ENCODE results near the gene PCSK5. TPM values are rescaled to one million over a fixed set of nuclear protein-coding genes. Genes with fewer than 3 reads are reported as not detected.

Gene PCSK5
- total and polyA plus RNA-seq, 10 donors: 0.28 to 8.1 (median 5.5) TPM

- H3K36me3 ChIP-seq: no peaks in the 10 kb centered on the region
- no peak for TF ChIP-seq POLR2A (IDR thresholded peaks at IDR 0.05)
- TF ChIP-seq, protein P1, sequence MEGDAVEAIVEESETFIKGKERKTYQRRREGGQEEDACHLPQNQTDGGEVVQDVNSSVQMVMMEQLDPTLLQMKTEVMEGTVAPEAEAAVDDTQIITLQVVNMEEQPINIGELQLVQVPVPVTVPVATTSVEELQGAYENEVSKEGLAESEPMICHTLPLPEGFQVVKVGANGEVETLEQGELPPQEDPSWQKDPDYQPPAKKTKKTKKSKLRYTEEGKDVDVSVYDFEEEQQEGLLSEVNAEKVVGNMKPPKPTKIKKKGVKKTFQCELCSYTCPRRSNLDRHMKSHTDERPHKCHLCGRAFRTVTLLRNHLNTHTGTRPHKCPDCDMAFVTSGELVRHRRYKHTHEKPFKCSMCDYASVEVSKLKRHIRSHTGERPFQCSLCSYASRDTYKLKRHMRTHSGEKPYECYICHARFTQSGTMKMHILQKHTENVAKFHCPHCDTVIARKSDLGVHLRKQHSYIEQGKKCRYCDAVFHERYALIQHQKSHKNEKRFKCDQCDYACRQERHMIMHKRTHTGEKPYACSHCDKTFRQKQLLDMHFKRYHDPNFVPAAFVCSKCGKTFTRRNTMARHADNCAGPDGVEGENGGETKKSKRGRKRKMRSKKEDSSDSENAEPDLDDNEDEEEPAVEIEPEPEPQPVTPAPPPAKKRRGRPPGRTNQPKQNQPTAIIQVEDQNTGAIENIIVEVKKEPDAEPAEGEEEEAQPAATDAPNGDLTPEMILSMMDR (IDR thresholded peaks at IDR 0.05 in 8 of 11, conservative IDR thresholded peaks at IDR 0.05 in 3 of 11): no peak
- TF ChIP-seq POLR2AphosphoS5 (IDR thresholded peaks at IDR 0.05): no peak
- H3K27me3 ChIP-seq (replicated peaks in 1 of 7): no peaks in the 10 kb centered on the region
- no peak overlapping the region for H3K27ac ChIP-seq
- no peak for DNase-seq
- no peaks in the 10 kb centered on the region for H3K4me1 ChIP-seq
- WGBS, 5 donors: 83 to 94% (median 89%) methylated on average over 2 of the region's 2 CpGs
- H3K9me3 ChIP-seq: no peaks in the 10 kb centered on the region
- intact Hi-C loops (cut with DNase I; ENCODE audit: low total_unique reads): no loop called here
- H3K4me3 ChIP-seq: no peak overlapping the region
These were observed 148.0 kb downstream of the PCSK5 start for GRCh38 chr9:76038431-76038830.

DNA sequence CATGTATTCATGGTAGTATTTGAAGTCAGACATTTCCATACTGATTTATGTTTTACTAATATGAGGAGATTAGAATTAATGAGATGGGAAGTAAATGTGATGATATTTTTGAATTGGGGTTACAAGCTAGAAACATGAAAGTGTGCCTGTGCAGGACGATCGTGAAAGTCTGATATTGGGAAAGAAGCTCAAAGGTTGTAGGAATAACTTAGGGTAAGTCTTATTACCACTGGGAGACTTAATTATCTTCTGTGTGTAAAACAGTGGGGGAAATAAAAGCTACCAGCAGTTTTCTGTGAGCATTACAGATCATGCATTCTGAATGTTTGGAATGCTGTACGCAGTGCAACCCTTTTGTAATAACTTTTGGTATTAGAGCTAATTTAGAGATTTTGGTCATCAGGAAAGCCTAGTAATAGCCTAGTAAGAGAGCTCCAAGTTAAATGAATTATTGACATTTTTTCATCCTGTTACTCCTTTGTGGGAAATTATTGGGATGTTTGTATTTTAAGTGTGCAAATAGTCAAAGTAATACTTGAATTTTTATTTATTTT, 153.9 kb downstream of the PCSK5 start:
- WGBS, 5 donors: 70 to 92% (median 88%) methylated on average over 3 of the region's 3 CpGs
- Histone ChIP-seq H3K27ac (no peak overlapping the region), H3K27me3 (replicated peaks in 1 of 7) (no peaks in the 10 kb centered on the region), H3K36me3 (no peaks in the 10 kb centered on the region), H3K4me1 (no peaks in the 10 kb centered on the region), H3K9me3 (no peaks in the 10 kb centered on the region), H3K4me3 (no peak overlapping the region)
- DNase-seq: no peak
- intact Hi-C loops (cut with DNase I; ENCODE audit: low total_unique reads): no loop called here
- TF ChIP-seq POLR2AphosphoS5 (IDR thresholded peaks at IDR 0.05) (no peak), POLR2A (IDR thresholded peaks at IDR 0.05) (no peak)
- TF ChIP-seq, protein P1 (IDR thresholded peaks at IDR 0.05 in 8 of 11, conservative IDR thresholded peaks at IDR 0.05 in 3 of 11): no peak

DNA sequence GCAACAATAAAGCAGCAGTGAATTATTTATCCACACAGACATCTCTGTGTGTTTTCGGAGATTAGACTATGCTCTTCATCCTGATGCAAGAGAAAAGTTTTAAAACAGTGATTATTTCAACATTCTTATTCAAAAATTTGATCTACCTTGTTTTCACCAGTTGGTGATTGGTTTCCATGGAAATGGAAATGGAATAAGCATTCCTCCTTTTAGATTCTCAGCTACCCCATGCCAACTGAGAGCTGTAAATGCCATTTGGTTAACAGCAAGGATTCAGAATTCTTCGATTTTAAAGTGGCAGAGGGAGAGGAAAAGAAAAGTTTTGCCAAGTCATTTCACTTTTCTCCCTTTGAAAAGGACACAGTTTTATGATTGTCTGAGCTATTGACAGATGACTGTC, 154.7 kb downstream of the PCSK5 start:
- Histone ChIP-seq H3K27me3 (replicated peaks in 1 of 7) (no peaks in the 10 kb centered on the region), H3K4me3 (no peak overlapping the region), H3K4me1 (no peaks in the 10 kb centered on the region), H3K9me3 (no peaks in the 10 kb centered on the region), H3K36me3 (no peaks in the 10 kb centered on the region), H3K27ac (no peak overlapping the region)
- TF ChIP-seq POLR2A (IDR thresholded peaks at IDR 0.05): no peak
- no peak for TF ChIP-seq POLR2AphosphoS5 (IDR thresholded peaks at IDR 0.05)
- TF ChIP-seq, protein P1 (IDR thresholded peaks at IDR 0.05 in 8 of 11, conservative IDR thresholded peaks at IDR 0.05 in 3 of 11): no peak
- intact Hi-C loops (cut with DNase I; ENCODE audit: low total_unique reads): no loop called here
- WGBS, 5 donors: 64 to 74% (median 70%) methylated on average over 2 of the region's 2 CpGs
- no peak for DNase-seq

- DNase-seq: no peak
These were observed 158.9 kb downstream of the PCSK5 start for GRCh38 chr9:76049341-76049740.

More at GRCh38 chr9:76049341-76049740, 158.9 kb downstream of the PCSK5 start:
- H3K4me3 ChIP-seq: no peak overlapping the region
- TF ChIP-seq, protein P1 (IDR thresholded peaks at IDR 0.05 in 8 of 11, conservative IDR thresholded peaks at IDR 0.05 in 3 of 11): no peak
- TF ChIP-seq POLR2A (IDR thresholded peaks at IDR 0.05) (no peak), POLR2AphosphoS5 (IDR thresholded peaks at IDR 0.05) (no peak)
- H3K9me3 ChIP-seq: peaks cover 0 to 7% (median 0%) of the 10 kb centered on the region in 8 donors
- no peaks in the 10 kb centered on the region for H3K4me1 ChIP-seq
- H3K36me3 ChIP-seq: no peaks in the 10 kb centered on the region
- H3K27me3 ChIP-seq (replicated peaks in 1 of 7): no peaks in the 10 kb centered on the region
- no peak overlapping the region for H3K27ac ChIP-seq
- intact Hi-C loops (cut with DNase I; ENCODE audit: low total_unique reads): no loop called here
- WGBS, 5 donors: 81 to 95% (median 86%) methylated on average over 2 of the region's 2 CpGs
